GM12875 (cell line): ENCODE results near the gene RC3H2.
"Not testable (repeated sequence)": the region's sequence is repeated elsewhere in the genome, so short reads cannot be mapped to it uniquely, and the experiment has no call there.

Experiments
- H3K4me3 ChIP-seq: one replicate; pipeline ENCODE4 v1.5.1; 2011; ENCODE audit warnings: low read depth, low read length, control low read depth
- TF ChIP-seq, protein P1 (sequence below): IDR thresholded peaks from 2 replicates; pipeline ENCODE4 v1.5.1; 2011; ENCODE audit warnings: low read depth, mild to moderate bottlenecking, control low read depth, inconsistent platforms, low read length, moderate library complexity, borderline replicate concordance; ENCODE audit not compliant: insufficient read depth

RC3H2 gene

DNA sequence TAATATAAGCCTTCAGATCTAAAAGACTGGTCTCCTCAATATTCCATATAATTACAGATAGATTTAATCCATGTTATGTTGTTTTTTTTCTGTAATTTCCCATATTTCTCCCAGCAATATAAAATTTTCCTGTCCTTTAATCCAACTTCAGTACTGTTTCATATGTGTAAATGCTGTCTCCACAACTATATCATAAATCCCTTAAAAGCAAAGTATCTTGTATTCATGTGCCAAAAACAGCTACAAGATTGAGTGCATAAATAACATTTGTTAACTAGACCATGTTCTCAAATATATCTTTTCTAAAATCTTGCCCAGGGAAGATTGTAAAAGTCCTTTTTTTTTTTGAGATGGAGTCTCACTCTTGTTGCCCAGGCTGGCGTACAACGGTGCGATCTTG lies 41.8 kb downstream of the RC3H2 start:
- H3K4me3 ChIP-seq: no peak overlapping the region
- TF ChIP-seq, protein P1, sequence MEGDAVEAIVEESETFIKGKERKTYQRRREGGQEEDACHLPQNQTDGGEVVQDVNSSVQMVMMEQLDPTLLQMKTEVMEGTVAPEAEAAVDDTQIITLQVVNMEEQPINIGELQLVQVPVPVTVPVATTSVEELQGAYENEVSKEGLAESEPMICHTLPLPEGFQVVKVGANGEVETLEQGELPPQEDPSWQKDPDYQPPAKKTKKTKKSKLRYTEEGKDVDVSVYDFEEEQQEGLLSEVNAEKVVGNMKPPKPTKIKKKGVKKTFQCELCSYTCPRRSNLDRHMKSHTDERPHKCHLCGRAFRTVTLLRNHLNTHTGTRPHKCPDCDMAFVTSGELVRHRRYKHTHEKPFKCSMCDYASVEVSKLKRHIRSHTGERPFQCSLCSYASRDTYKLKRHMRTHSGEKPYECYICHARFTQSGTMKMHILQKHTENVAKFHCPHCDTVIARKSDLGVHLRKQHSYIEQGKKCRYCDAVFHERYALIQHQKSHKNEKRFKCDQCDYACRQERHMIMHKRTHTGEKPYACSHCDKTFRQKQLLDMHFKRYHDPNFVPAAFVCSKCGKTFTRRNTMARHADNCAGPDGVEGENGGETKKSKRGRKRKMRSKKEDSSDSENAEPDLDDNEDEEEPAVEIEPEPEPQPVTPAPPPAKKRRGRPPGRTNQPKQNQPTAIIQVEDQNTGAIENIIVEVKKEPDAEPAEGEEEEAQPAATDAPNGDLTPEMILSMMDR: no peak

DNA sequence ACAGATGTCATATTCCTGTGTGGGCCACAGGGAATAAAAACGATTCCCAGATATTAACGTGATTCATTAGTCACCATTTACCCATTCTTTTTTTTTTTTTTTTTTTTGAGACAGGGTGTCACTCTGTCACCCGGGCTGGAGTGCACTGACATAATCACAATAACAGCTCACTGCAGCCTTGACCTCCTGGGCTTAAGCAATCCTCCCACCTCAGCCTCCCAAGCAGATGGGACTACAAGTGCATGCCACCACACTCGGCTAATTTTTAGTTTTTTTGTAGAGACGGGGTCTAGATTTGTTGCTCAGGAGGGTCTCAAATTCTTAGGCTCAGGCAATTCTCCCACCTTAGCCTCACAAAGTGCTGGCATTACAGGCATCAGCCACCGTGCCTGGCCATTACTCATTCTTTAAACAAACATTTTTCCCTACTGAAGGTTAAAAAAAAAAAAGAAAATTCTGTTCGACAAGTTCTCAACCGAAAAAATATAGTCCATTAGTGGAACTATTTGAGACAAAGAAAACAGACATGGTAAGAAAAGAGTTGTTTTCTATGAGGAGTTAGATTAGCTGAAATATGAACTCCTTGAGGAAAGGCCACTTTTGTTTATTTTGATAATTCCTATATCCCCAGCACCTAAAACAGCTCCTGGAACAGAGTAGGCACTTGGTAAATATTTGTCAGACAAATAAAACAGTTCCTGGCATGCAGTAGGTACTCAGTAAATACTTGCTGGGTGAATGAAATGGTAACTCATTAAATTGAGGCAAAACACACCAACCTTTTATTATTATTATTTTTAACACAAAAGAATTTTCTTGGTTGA lies 44.6 kb downstream of the RC3H2 start:
- no peak overlapping the region for H3K4me3 ChIP-seq
- TF ChIP-seq, protein P1: no peak

DNA sequence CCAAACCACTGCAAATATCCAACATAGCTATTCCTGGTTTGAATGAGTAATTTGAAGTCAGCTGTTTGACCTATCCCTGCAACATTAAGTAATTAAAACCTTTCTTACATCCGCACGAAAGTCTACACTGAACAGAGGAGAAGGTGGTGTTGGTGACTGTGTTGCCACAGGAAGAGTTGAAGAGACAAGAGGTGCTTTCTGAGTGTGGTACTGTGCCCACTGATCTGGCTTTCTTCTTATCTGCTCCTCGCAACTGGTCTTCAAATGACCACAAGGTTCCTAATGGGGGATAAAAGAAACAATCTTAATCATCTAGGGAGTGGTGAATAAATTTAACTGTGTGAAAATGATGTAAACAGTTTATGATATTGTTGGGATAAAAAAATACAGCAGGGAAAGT lies 47.3 kb downstream of the RC3H2 start:
- no peak overlapping the region for H3K4me3 ChIP-seq
- TF ChIP-seq, protein P1: no peak

DNA sequence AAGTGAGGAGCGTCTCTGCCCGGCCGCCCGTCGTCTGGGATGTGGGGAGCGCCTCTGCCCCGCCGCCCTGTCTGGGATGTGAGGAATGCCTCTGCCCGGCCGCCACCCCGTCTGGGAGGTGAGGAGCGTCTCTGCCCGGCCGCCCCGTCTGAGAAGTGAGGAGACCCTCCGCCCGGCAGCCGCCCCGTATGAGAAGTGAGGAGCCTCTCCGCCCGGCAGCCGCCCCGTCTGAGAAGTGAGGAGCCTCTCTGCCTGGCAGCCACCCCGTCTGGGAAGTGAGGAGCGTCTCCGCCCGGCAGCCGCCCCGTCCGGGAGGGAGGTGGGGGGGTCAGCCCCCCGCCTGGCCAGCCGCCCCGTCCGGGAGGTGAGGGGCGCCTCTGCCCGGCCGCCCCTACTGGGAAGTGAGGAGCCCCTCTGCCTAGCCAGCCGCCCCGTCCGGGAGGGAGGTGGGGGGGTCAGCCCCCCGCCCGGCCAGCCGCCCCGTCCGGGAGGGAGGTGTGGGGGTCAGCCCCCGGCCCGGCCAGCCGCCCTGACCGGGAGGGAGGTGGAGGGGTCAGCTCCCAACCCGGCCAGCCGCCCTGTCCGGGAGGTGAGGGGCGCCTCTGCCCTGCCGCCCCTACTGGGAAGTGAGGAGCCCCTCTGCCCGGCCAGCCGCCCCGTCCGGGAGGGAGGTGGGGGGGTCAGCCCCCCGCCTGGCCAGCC lies 52.9 kb downstream of the RC3H2 start:
- H3K4me3 ChIP-seq: not testable (repeated sequence)

DNA sequence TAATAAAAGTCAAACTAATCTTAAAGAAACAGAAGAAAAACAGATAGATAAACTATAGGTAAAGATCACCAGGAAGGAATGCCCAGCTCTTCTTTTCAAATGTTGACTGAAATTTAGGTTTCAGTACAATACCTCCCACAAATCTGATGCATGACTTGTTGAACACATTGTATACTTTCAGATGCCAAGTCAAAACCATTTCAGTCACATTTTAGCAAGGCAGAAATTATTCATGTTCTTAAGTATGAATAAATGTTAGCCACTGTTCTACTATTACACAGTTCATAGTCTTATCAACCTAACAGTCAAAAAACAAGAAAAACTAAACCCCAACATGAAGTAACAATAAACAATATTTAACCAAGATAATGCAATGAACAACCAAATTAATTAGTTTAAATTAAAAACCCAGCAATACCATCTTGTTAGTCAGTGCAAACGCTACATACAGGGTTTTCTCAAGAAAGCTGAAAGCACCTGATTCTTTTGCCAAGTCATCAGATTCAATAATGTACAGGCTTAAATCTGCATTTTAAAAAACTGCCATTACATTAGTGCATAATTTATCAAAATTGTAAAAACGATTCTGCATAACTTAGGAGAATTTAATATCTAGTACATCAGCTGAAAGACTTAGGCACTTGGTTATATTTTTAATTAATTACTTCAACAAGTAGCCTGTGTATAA lies 56.8 kb downstream of the RC3H2 start:
- no peak overlapping the region for H3K4me3 ChIP-seq
- TF ChIP-seq, protein P1: no peak

DNA sequence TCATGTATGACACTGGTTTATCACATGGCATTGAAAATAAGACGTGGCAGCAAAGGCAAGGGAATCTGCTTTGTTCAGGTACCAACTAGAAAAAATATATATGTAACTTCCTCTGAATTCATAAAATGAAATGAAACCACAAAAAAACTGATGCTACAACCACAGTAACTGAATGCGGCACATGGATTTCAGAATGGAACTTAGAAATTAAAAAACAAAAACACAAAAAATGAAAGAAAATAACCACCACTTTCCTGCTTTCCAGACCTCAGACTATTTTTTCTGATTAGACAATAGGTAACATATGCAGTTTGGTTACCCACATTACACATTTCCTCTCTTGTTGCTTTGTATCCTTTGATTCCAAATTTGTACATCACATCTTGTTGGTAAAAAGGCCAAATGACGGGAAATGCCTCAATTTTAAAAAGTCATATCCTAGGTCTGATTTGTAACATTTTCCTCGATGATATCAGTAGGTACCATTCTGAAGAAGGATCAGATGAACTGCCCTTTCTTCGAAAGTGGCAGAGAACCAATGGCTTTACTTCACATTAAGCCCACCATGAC lies 58.7 kb downstream of the RC3H2 start:
- H3K4me3 ChIP-seq: no peak overlapping the region
- TF ChIP-seq, protein P1: no peak

DNA sequence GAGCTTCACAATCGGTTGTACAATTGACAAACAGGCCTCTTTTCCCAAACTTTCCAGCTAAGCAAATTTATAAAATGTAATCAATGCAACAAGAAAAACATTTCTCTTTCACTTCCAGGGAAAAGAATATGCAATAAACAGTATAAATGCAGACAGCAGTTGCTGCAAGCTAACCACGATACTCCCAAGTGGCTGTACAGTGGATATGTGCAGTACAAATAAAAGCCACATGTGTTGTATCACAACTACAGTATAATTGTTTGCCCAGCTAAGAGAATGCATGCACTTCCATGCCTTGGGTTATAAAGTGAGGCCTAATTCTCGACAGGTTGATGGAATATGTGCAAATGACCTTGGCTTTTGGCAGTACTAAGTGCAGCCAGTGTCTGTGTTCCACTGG lies 60.0 kb downstream of the RC3H2 start:
- TF ChIP-seq, protein P1: no peak

More for the DNA sequence above, 60.0 kb downstream of the RC3H2 start:
- no peak overlapping the region for H3K4me3 ChIP-seq
